GM19035 (cell line): ENCODE measurements around the gene NAALADL2.
"Not testable (repeated sequence)": the region's sequence is repeated elsewhere in the genome, so short reads cannot be mapped to it uniquely, and the experiment has no call there.

Source experiments
- ATAC-seq: cut with Tn5 transposase; IDR thresholded peaks from one replicate; pipeline ENCODE4 v1.9.1; 2021; ENCODE audit not compliant: unreplicated experiment

Gene NAALADL2

DNA sequence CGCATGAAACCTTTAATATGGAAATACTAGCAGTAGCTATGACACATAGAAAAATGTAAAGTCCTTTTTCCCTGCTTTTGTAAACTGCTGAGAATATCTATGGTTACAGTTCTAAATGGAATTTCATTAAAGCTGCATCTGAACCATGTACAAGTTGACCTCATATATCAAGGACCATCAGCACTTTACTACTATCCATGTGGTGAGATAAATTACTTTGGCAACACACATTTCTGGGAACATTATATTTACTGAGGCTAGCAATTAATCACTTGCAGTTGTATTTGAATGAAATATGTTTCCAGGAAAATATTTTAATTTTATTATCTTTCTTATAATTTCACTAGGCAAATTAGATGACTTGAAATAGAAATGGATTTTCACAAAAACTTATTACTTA, 545.5 kb downstream of the NAALADL2 start:
- ATAC-seq: no peak

- ATAC-seq: no peak
These were observed 551.1 kb downstream of the NAALADL2 start for GRCh38 chr3:175410251-175410650.

GRCh38 chr3:175411405-175411804, 552.3 kb downstream of the NAALADL2 start:
- no peak for ATAC-seq

GRCh38 chr3:175411946-175412345, 552.8 kb downstream of the NAALADL2 start:
- no peak for ATAC-seq

DNA sequence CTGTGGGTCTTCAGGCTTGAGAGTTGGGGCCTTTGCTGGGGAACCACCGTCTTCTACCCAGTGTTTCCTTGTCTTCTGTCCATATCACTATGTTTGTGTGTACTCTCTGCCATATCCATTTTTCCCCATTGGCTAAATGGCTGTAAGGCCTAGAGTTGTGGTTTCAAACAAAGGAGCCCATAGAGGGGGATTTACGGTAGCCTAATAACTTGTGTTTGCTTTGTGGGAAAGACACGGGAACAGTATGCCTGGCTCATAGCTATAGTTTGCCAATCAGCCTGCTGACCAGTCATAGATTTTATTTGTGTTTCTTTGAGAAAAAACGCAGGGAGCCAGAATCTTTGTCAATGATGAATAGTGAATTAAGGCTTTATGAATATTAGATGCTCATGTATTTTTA, 554.8 kb downstream of the NAALADL2 start:
- no peak for ATAC-seq

DNA sequence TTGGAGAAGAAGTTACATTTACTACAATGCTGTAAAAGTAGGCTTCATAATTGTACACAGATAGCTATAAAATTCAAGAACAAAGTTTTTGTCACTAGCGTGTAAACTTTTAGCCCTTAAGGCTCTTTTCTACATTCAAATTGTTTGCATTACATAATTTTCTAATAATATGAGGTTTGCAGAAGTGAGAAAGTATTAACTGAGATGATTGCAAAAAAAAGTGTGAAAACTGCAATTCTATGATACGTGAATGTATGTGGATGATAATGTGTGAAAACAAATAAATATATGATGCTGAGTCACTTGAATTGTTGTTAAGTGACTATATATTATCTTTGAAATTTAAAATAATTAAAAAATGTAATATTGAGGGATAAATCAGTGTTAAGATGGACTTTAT, 557.5 kb downstream of the NAALADL2 start:
- ATAC-seq: no peak

- no peak for ATAC-seq
These were observed 558.3 kb downstream of the NAALADL2 start for GRCh38 chr3:175417426-175417825.

GRCh38 chr3:175421902-175422301, 562.8 kb downstream of the NAALADL2 start:
- no peak for ATAC-seq

GRCh38 chr3:175422744-175423143, 563.6 kb downstream of the NAALADL2 start:
- ATAC-seq: no peak

- ATAC-seq: not testable (repeated sequence)
These were observed 564.7 kb downstream of the NAALADL2 start for GRCh38 chr3:175423848-175424247.

- no peak for ATAC-seq
These were observed 567.7 kb downstream of the NAALADL2 start for GRCh38 chr3:175426805-175427204.

DNA sequence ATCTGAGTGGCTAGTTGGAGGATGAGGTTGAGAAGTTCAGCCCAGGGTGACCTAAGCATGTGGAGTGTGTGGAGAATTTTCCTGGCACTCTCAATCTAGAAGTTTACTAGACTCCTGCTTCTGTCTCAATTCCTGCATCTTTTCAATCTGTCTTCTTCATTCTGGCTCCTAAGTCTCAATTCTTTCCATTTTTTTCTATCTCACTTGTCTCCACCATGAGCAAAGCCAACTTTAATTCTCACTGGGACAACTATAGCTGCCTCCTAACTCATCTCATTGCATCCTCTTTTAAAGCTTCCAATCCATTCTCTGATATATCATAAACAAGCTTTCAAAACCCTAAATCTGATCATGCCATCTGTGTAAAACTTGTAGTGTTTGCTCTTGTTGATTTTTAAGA, 569.3 kb downstream of the NAALADL2 start:
- no peak for ATAC-seq

- ATAC-seq: no peak
These were observed 572.0 kb downstream of the NAALADL2 start for GRCh38 chr3:175430983-175431773.

DNA sequence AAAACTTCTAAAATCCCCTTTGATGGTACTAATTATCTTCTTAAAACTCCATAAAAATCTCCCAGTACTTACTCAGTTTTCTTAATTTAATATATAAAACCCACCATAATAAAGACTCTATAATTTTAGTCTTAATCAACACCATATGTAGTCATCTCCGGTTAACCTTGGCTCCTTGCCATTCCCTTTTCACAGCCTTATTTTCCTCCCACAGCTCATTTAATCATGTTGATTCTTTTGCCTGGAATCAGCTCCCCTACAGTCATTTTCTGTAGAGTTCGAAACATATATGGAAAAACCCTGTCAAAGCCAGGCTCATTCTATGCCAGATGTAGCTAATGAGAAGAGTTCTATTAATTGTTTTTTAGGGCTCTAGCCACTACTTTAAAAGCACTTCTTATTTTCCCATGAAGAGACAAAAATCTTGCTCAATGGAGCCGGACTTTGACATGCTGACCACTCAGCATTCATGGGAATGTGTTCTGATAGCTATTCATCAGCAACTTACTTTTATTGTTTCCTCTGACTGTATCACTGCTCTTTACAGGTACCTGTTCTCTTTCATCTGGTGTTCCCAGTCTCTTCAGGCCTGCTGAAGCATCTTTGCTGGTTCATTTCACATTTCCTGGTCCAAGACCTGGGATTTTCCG, 573.4 kb downstream of the NAALADL2 start:
- no peak for ATAC-seq

GRCh38 chr3:175433026-175433674, 574.0 kb downstream of the NAALADL2 start:
- no peak for ATAC-seq

- no peak for ATAC-seq
These were observed 575.4 kb downstream of the NAALADL2 start for GRCh38 chr3:175434561-175434960.

DNA sequence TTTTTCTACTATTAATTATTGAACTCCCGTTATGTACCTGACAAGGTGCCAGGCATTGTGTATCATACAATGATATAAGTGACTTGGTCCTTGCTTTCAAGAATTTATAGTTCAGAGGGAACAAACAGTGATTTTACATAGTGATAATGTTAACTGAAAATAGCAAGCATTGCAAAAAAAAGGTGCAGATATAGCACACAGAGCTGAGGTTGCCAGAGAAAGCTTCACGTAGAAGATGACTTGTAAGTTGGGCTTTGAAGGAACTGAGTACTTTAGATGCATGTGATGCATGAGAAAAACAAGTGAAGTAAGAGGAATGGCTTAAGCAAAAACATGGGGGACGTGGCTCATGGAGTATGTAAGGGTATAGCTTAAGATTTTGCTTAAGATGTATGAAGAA, 584.5 kb downstream of the NAALADL2 start:
- ATAC-seq: no peak

- no peak for ATAC-seq
These were observed 586.6 kb downstream of the NAALADL2 start for GRCh38 chr3:175445741-175446140.

DNA sequence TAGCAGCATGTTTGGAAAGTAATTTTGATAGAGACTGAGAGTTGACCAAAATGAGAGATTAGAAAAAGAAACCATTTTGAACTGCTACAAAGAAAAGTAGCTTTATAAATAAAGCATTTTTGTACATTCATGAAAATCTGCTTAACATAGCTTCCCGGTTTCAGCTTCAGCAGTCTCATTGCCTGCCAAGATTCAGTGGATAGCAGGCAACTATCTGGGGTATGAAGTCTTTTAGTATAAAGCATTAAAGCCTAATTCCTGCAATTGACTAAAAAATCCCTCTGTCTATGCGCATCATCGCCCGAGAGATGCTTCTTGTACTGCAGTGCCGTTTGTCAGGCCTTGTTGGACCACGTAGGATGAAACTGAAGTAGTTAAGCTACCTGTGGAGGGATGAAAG, 588.4 kb downstream of the NAALADL2 start:
- ATAC-seq: no peak

GRCh38 chr3:175453361-175453760, 594.2 kb downstream of the NAALADL2 start:
- ATAC-seq: no peak

- no peak for ATAC-seq
These were observed 597.3 kb downstream of the NAALADL2 start for GRCh38 chr3:175456466-175456865.

DNA sequence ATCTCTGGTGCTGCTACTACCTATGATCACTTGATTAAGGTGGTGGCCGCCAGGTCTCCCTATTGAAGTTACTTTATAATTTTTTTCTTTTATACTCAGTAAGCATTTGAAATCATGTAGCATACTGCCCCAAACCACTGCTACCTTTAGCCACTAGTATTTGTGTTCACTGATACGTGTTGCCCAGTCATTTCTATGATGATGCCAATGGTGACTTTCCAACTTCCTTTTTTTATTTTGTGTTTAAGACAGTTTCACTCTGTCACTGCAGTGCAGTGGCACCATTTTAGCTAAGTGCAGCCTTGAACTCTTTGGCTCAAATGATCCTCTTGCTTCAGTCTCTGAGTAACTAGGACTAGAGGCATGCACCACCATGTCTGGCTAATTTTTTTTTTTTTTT, 598.2 kb downstream of the NAALADL2 start:
- no peak for ATAC-seq
